HG03064 (cell line): Measurements from ENCODE around the gene DIS3L2.

ENCODE experiments used
- ATAC-seq: cut with Tn5 transposase; IDR thresholded peaks from one replicate; pipeline ENCODE4 v1.9.1; 2021; ENCODE audit warnings: low read depth; ENCODE audit not compliant: unreplicated experiment

The DIS3L2 gene

GRCh38 chr2:232286001-232286868 is 324.7 kb downstream of the DIS3L2 start:
- no peak for ATAC-seq

- no peak for ATAC-seq
These were observed 325.8 kb downstream of the DIS3L2 start for GRCh38 chr2:232287316-232287715.

- no peak for ATAC-seq
These were observed 327.0 kb downstream of the DIS3L2 start for GRCh38 chr2:232288489-232289030.

GRCh38 chr2:232290668-232291067 is 329.2 kb downstream of the DIS3L2 start:
- no peak for ATAC-seq

GRCh38 chr2:232291343-232291742 is 329.8 kb downstream of the DIS3L2 start:
- ATAC-seq, result no peak

- ATAC-seq, result no peak
These were observed 331.1 kb downstream of the DIS3L2 start for GRCh38 chr2:232292395-232293154.

GRCh38 chr2:232293191-232293590 is 331.7 kb downstream of the DIS3L2 start:
- no peak for ATAC-seq

- no peak for ATAC-seq
These were observed 334.5 kb downstream of the DIS3L2 start for GRCh38 chr2:232295971-232296370.

- ATAC-seq, result no peak
These were observed 335.4 kb downstream of the DIS3L2 start for GRCh38 chr2:232296776-232297525.

GRCh38 chr2:232299084-232299483 is 337.6 kb downstream of the DIS3L2 start:
- no peak for ATAC-seq

- ATAC-seq, result no peak
These were observed 338.6 kb downstream of the DIS3L2 start for GRCh38 chr2:232299927-232300674.

- no peak for ATAC-seq
These were observed 339.4 kb downstream of the DIS3L2 start for GRCh38 chr2:232300894-232301387.

GRCh38 chr2:232304236-232304635 is 342.7 kb downstream of the DIS3L2 start:
- no peak for ATAC-seq

- ATAC-seq, result no peak
These were observed 345.3 kb downstream of the DIS3L2 start for GRCh38 chr2:232306741-232307305.

- no peak for ATAC-seq
These were observed 346.3 kb downstream of the DIS3L2 start for GRCh38 chr2:232307854-232308253.

GRCh38 chr2:232308986-232309385 is 347.5 kb downstream of the DIS3L2 start:
- no peak for ATAC-seq

GRCh38 chr2:232309592-232309991 is 348.1 kb downstream of the DIS3L2 start:
- no peak for ATAC-seq

- ATAC-seq, result no peak
These were observed 348.6 kb downstream of the DIS3L2 start for GRCh38 chr2:232310121-232310520.

- ATAC-seq, result no peak
These were observed 349.2 kb downstream of the DIS3L2 start for GRCh38 chr2:232310696-232311095.
